ENCODE data around the gene SNX30.

Gene SNX30

DNA sequence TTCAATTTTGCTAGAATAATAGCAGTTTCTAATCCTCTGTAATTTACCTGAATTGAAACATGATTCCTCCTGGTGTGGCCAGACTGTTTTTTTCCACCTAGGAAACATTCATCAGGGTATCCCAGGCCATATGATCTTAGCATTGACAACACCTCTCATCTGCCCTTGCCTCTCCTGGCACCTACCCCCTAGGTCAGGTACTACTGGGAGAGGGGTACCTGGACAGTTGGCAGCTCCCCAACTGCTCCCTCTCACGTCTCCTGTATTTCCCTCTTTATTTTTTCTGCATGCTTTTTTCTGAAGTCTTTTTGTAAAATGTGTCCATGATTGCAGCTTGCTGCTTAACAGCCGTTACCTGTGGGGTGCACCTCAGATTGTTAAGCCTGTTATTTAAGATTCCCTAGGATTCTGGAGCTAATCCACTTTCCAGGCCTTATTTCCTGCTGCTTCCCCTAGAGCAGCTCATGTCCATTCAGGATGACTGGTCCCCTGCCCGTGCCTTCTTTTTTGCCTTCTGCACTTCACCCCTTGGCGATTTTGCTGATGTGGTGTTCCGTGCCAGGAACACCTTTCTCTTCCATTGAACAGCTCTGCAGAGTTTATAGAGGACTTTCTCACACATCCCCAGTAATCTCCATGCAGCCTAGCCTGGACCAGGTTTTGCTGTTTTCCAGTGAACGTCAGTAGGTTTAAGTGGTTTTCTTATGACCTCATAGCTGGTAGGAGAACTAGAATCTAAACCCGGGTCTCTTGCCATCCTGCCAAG lies 33.6 kb downstream of the SNX30 start:
- DNase-seq: no peak

DNA sequence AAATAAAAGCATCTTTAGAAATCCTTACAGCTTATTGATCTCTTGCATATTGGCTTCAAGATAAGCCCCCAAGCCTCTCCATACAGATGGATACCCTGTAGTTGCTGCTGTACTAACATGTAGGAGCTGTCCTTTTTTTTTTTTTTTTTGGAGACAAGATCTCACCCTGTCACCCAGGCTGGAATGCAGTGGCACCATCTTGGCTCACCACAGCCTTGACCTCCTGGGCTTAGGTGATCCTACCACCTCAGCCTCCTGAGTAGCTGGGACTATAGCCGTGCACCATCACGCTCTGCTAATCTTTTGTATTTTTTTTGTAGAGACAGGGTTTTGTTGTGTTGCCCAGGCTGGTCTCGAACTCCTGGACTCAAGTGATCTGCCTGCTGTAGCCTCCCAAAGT lies 35.4 kb downstream of the SNX30 start:
- no peak for DNase-seq

- DNase-seq: no peak
Measured at GRCh38 chr9:112786829-112787520, 36.4 kb downstream of the SNX30 start.

- DNase-seq: no peak
Measured at GRCh38 chr9:112787978-112788377, 37.4 kb downstream of the SNX30 start.

GRCh38 chr9:112789473-112789872 lies 38.9 kb downstream of the SNX30 start:
- DNase-seq: no peak

- DNase-seq: no peak
Measured at GRCh38 chr9:112789891-112790774, 39.6 kb downstream of the SNX30 start.

DNA sequence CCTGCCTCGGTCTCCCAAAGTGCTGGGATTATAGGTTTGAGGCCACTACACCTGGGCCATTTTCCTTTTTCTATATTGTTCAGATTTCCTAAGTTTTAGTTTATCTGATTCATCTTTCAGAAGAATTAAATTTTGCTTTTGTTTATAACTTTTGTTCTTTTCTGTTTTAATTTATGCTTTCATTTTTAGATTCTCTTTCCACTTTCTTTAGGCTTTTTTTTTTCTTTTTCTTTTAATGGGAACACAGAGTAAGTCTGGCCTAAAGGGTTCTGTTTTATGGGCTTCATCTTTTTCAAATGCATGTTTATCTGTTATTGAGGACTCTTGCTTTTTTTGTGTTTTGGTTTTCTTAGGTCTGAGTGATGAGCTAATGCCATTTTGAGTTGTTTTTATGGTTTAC lies 42.1 kb downstream of the SNX30 start:
- DNase-seq: no peak

DNA sequence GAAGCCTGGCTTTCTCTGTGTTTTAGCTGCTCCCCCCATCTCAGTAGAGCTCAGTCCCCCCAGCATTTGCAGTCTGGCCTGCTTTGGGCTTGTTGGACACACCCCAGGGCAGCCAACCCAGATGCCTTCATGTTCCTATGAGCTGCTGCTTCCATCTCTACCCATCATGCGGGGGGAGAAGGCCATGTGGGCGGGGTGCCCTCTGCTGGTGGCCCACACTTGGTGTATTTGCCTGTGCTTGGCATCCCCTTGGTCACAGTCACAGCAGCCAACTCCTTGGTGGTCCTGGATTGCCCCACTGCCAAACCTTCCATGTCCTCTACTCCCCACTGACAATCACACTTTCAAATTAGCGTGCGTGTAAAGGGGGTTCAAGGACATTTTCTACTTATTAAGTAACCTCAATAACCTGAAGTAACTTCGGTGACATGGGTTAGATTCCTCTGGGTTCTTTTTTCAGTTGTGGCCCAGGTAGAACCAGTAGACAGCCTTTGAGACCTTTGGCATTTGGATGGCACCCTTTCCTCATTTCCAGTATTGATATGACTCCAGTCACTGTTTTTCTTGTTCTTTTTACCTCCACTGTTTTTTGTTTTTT lies 42.8 kb downstream of the SNX30 start:
- DNase-seq: peak; percentile 90

GRCh38 chr9:112794731-112795130 lies 44.2 kb downstream of the SNX30 start:
- DNase-seq: no peak

DNA sequence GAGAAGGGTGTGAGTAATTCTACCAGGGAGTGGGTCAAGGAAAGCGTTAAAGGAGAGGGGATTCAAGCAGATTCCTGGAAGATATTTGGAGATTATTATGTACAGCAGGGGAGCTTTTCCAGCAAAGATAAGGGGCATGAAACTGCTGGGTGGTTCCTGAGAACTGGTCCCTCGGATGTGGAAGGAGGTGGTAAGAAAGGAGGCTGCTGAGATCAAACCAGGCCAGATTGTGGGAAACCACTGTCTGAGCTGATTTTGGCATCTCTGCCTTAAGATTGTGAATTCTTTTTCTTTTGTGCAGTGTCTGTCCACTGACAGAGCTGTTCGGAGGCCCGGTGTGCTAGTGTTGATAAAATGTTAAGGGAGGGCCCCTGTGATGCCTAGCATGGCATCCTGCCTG lies 45.4 kb downstream of the SNX30 start:
- no peak for DNase-seq

DNA sequence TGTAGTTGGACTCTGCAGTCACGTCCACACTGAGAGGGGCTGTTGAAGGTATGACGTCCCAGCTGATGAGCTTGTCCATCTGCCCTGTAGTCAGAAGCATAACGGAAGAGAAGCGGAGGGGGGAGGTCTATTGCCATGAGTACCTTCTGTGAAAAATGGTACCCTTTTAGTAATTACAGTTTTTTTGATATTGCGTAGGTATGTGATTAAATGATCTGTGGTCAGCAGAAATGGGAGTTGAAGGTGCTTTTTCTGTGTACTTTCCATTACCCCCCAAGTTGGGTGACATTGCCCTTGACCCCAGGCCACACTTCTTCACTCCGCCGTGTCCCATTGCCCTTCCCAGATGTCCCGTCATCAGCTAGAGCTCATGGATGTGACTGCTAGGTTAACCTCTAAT lies 45.9 kb downstream of the SNX30 start:
- no peak for DNase-seq

DNA sequence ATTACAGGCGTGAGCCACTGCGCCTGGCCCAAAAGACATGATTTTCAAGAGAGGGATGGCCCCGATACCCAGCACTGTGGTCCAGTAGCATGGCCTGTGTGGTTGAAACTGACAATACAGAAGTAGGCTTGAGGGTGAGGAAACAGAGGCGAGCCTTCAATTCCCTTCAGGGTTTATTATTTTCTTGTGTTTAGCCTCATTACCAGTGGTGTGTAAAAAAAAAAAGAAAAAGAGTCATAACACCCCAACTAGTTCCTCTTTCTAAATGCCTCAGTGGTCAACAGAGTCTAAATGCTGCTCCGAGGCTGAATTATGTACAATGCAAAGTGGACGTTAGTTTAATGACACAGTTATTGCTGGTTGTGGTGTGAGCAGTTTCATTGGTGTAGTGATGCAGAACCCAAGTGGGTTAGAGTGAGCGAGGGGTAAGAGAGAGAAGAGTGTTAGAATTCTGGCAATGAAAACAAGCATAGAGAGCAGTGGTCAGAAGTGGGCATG lies 58.8 kb downstream of the SNX30 start:
- no peak for DNase-seq

- no peak for DNase-seq
Measured at GRCh38 chr9:112809906-112810305, 59.3 kb downstream of the SNX30 start.

DNA sequence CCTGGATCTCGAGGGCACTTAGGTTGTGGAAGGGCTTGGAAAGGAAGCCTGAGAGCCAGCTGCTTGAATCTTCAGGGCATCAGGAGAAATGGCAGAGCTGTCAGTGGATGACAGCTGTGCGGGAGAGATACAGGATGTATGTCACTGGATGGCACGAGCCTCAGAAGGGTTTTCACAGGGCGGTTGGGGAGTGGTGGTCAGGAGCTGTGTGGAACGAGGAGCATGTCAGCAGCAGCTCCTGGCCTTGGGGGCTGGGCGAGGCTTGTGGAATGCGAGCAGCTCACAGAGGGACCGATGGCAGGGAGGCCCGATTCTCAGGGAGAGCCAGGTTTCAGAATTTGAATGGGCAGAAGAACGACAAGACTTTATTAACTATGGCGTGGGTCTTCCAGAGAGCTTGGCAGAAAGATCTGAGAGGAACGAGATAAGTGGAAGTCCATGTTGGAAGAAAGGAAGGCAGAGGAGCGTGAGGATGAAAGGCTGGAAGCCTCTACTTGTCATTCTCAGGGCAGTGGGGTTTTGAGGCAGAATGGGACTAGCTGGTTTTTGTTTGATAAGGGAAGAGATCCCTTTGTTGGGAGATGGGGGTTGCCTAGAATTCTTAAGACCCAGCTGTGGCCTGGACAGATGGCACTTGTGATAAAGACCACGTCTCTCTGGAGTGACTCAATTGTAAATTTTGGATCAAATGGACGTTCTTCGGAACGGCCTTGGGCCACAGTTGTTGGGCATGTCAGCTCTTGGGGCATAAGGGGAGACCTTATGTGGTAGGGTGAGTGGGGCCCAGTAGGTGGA lies 60.3 kb downstream of the SNX30 start:
- DNase-seq: no peak

DNA sequence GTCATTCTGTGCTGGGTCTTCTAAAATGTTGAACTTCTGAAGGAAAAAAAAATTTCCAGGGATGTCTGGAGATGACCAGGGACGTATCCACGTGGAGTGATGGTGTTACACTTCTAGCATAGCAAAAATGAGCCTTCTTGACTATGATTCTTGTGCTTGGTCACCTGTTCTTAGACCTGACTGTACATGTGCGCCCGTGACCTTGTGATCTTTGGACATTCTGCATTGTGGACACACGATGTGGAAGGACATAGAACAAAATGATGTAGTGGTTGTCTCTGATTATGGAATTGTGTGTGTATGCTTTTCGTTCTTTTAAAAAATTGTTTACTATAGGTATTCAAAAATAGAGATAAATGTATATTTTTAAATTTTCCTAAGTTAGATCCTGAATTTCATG lies 61.0 kb downstream of the SNX30 start:
- DNase-seq: no peak

GRCh38 chr9:112815868-112816267 lies 65.3 kb downstream of the SNX30 start:
- no peak for DNase-seq

DNA sequence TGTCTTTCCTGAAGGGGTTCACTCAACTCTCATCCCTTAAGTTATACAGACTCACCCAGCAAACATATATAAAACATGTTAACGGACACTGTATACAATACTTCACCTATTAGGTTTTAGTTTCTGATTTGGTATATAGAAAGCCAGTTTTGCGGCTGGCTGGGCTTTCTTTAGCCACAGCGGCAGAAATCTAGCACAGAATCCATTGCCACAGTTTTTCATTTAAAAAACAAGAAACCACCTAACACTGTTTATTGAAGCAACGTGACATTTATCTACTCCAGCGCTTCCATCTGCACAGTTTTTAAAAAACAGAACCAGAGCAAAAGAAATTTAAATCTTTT lies 67.3 kb downstream of the SNX30 start:
- DNase-seq: no peak

- no peak for DNase-seq
Measured at GRCh38 chr9:112819635-112820496, 69.3 kb downstream of the SNX30 start.

DNA sequence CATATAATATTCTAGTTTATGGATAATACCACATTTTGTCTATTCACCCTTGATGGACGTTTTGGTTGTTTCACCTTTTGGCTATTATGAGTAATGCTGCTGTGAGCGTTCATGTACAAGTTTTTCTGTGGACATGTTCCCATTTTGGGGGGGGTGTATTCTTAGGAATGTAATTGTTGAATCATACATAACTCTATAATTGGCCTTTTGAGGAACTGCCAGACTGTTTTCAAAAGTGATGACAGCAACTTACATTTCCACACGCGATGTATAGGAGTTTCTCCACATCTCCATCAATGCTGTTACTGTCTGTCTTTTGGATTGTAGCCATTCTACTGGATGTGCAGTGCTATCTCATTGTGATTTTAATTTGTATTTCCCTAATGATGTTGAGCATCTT lies 70.3 kb downstream of the SNX30 start:
- DNase-seq: no peak

GRCh38 chr9:112822618-112823017 lies 72.1 kb downstream of the SNX30 start:
- no peak for DNase-seq

GRCh38 chr9:112823257-112823656 lies 72.7 kb downstream of the SNX30 start:
- DNase-seq: no peak
